Measurements from ENCODE around the gene NCEH1.
"Not testable (repeated sequence)": the region's sequence is repeated elsewhere in the genome, so short reads cannot be mapped to it uniquely, and the experiment has no call there.

NCEH1 gene

GRCh38 chr3:172707030-172707429 is 3.8 kb downstream of the NCEH1 start:
- no peak for DNase-seq

GRCh38 chr3:172705170-172705569 is 5.7 kb downstream of the NCEH1 start:
- DNase-seq = no peak

- no peak for DNase-seq
These were observed 6.9 kb downstream of the NCEH1 start for GRCh38 chr3:172704001-172704400.

- not testable (repeated sequence) for DNase-seq
These were observed 8.1 kb downstream of the NCEH1 start for GRCh38 chr3:172702731-172703130.

- no peak for DNase-seq
These were observed 8.6 kb downstream of the NCEH1 start for GRCh38 chr3:172702256-172702655.

- no peak for DNase-seq
These were observed 9.1 kb downstream of the NCEH1 start for GRCh38 chr3:172701751-172702150.

GRCh38 chr3:172700936-172701455 is 9.9 kb downstream of the NCEH1 start:
- DNase-seq = no peak

- DNase-seq = no peak
These were observed 10.6 kb downstream of the NCEH1 start for GRCh38 chr3:172700256-172700655.

GRCh38 chr3:172699031-172699430 is 11.8 kb downstream of the NCEH1 start:
- DNase-seq = no peak

GRCh38 chr3:172698631-172699030 is 12.2 kb downstream of the NCEH1 start:
- no peak for DNase-seq

- DNase-seq = no peak
These were observed 13.3 kb downstream of the NCEH1 start for GRCh38 chr3:172697558-172697957.

- DNase-seq = no peak
These were observed 14.5 kb downstream of the NCEH1 start for GRCh38 chr3:172696357-172696756.

- no peak for DNase-seq
These were observed 16.2 kb downstream of the NCEH1 start for GRCh38 chr3:172694573-172695246.

GRCh38 chr3:172692751-172693338 is 18.0 kb downstream of the NCEH1 start:
- DNase-seq = no peak

GRCh38 chr3:172690936-172691335 is 19.9 kb downstream of the NCEH1 start:
- no peak for DNase-seq

GRCh38 chr3:172688588-172688987 is 22.3 kb downstream of the NCEH1 start:
- DNase-seq = no peak

- no peak for DNase-seq
These were observed 23.4 kb downstream of the NCEH1 start for GRCh38 chr3:172687501-172687900.

- DNase-seq = no peak
These were observed 25.3 kb downstream of the NCEH1 start for GRCh38 chr3:172685331-172686214.

- no peak for DNase-seq
These were observed 30.2 kb downstream of the NCEH1 start for GRCh38 chr3:172680684-172681083.

- DNase-seq = no peak
These were observed 31.3 kb downstream of the NCEH1 start for GRCh38 chr3:172679599-172679998.

- no peak for DNase-seq
These were observed 32.8 kb downstream of the NCEH1 start for GRCh38 chr3:172678068-172678467.

GRCh38 chr3:172676196-172676922 is 34.5 kb downstream of the NCEH1 start:
- no peak for DNase-seq

Measured in NCI-H1436 (cell line).